ENCODE data around the gene MVB12B.

MVB12B gene

GRCh38 chr9:126331964-126332748 lies 5.5 kb downstream of the MVB12B start:
- Histone ChIP-seq H3K4me1 (ENCODE audit: control insufficient read depth in 2 of 2, insufficient read depth in 1 of 2, low read depth in 1 of 2, low read length in 2 of 2) (peaks cover 14 to 20% of the 10 kb centered on the region in 2 donors), H2BK5ac (ENCODE audit: low read length) (no peak overlapping the region), H2BK15ac (ENCODE audit: low read length) (no peak overlapping the region), H3K23ac (ENCODE audit: low read depth, low read length, poor library complexity) (no peak overlapping the region), H3K4me3 (ENCODE audit: low read length in 2 of 2) (no peak overlapping the region), H2BK12ac (ENCODE audit: low read length) (no peak overlapping the region), H3K79me1 (ENCODE audit: low read depth, low read length) (peaks cover 6% of the 10 kb centered on the region), H3K18ac (ENCODE audit: low read length) (no peak overlapping the region), H4K91ac (ENCODE audit: low read depth, low read length, poor library complexity) (no peak overlapping the region), H3K36me3 (replicated peaks in 1 of 2; ENCODE audit: control insufficient read depth in 2 of 2, insufficient read depth in 2 of 2, low read length in 2 of 2) (peaks cover 0 to 34% of the 10 kb centered on the region in 2 donors), H3K27ac (replicated peaks; ENCODE audit: low read length) (no peak overlapping the region), H4K8ac (ENCODE audit: low read depth, low read length) (no peak overlapping the region), H3K9me3 (replicated peaks in 1 of 2; ENCODE audit: control insufficient read depth in 2 of 2, insufficient read depth in 1 of 2, low read depth in 1 of 2, low read length in 2 of 2) (no peaks in the 10 kb centered on the region), H3K27me3 (ENCODE audit: control insufficient read depth in 3 of 3, insufficient read depth in 3 of 3, low read depth in 1 of 3, low read length in 3 of 3) (no peaks in the 10 kb centered on the region), H3K4me2 (ENCODE audit: insufficient read depth, low read length, poor library complexity, severe bottlenecking) (no peak overlapping the region), H2AFZ (ENCODE audit: low read length) (no peak overlapping the region), H3K9ac (ENCODE audit: low read depth, low read length, poor library complexity) (no peak overlapping the region), H2AK5ac (ENCODE audit: low read depth, low read length) (no peak overlapping the region), H3K14ac (ENCODE audit: low read length) (no peak overlapping the region), H2BK120ac (ENCODE audit: low read depth, low read length) (no peak overlapping the region), H3K4ac (ENCODE audit: low read length) (no peak overlapping the region)
- WGBS, 2 donors (ENCODE audit: extremely low coverage in 2 of 2, insufficient read length in 2 of 2, insufficient replicate concordance in 1 of 2), result no CpG with 5 or more reads among the region's 8 CpGs
- DNase-seq (ENCODE audit: low spot score), result no peak

- no peak overlapping the region for H3K27ac ChIP-seq (replicated peaks; ENCODE audit: low read length)
- H3K4me1 ChIP-seq (ENCODE audit: control insufficient read depth in 2 of 2, insufficient read depth in 1 of 2, low read depth in 1 of 2, low read length in 2 of 2), result peaks cover 15 to 17% of the 10 kb centered on the region in 2 donors
These were observed 8.3 kb downstream of the MVB12B start for GRCh38 chr9:126334721-126335621.

GRCh38 chr9:126335837-126336735 lies 9.5 kb downstream of the MVB12B start:
- Histone ChIP-seq H2BK5ac (ENCODE audit: low read length) (no peak overlapping the region), H3K4ac (ENCODE audit: low read length) (no peak overlapping the region), H4K8ac (ENCODE audit: low read depth, low read length) (no peak overlapping the region), H2BK120ac (ENCODE audit: low read depth, low read length) (no peak overlapping the region), H3K27ac (replicated peaks; ENCODE audit: low read length) (no peak overlapping the region), H2AFZ (ENCODE audit: low read length) (no peak overlapping the region), H3K9me3 (replicated peaks in 1 of 2; ENCODE audit: control insufficient read depth in 2 of 2, insufficient read depth in 1 of 2, low read depth in 1 of 2, low read length in 2 of 2) (no peaks in the 10 kb centered on the region), H3K4me3 (ENCODE audit: low read length in 2 of 2) (no peak overlapping the region), H3K14ac (ENCODE audit: low read length) (no peak overlapping the region), H3K9ac (ENCODE audit: low read depth, low read length, poor library complexity) (no peak overlapping the region), H3K4me1 (ENCODE audit: control insufficient read depth in 2 of 2, insufficient read depth in 1 of 2, low read depth in 1 of 2, low read length in 2 of 2) (peaks cover 15 to 19% of the 10 kb centered on the region in 2 donors), H3K4me2 (ENCODE audit: insufficient read depth, low read length, poor library complexity, severe bottlenecking) (no peak overlapping the region), H3K27me3 (ENCODE audit: control insufficient read depth in 3 of 3, insufficient read depth in 3 of 3, low read depth in 1 of 3, low read length in 3 of 3) (no peaks in the 10 kb centered on the region), H2AK5ac (ENCODE audit: low read depth, low read length) (no peak overlapping the region), H3K36me3 (replicated peaks in 1 of 2; ENCODE audit: control insufficient read depth in 2 of 2, insufficient read depth in 2 of 2, low read length in 2 of 2) (peaks cover 0 to 29% of the 10 kb centered on the region in 2 donors), H3K79me1 (ENCODE audit: low read depth, low read length) (no peaks in the 10 kb centered on the region), H3K23ac (ENCODE audit: low read depth, low read length, poor library complexity) (no peak overlapping the region), H4K91ac (ENCODE audit: low read depth, low read length, poor library complexity) (no peak overlapping the region), H2BK12ac (ENCODE audit: low read length) (no peak overlapping the region), H2BK15ac (ENCODE audit: low read length) (no peak overlapping the region), H3K18ac (ENCODE audit: low read length) (no peak overlapping the region)
- WGBS, 2 donors (ENCODE audit: extremely low coverage in 2 of 2, insufficient read length in 2 of 2, insufficient replicate concordance in 1 of 2), result no CpG with 5 or more reads among the region's 19 CpGs
- no peak for DNase-seq (ENCODE audit: low spot score)

More at GRCh38 chr9:126334721-126335621, 8.3 kb downstream of the MVB12B start:
- H3K4me3 ChIP-seq (ENCODE audit: low read length in 2 of 2), result no peak overlapping the region
- H2BK12ac ChIP-seq (ENCODE audit: low read length), result no peak overlapping the region
- no peak overlapping the region for H2AK5ac ChIP-seq (ENCODE audit: low read depth, low read length)
- no peak overlapping the region for H2BK120ac ChIP-seq (ENCODE audit: low read depth, low read length)
- no peak overlapping the region for H3K18ac ChIP-seq (ENCODE audit: low read length)
- H2AFZ ChIP-seq (ENCODE audit: low read length), result no peak overlapping the region
- no peak overlapping the region for H3K4me2 ChIP-seq (ENCODE audit: insufficient read depth, low read length, poor library complexity, severe bottlenecking)
- no peaks in the 10 kb centered on the region for H3K9me3 ChIP-seq (replicated peaks in 1 of 2; ENCODE audit: control insufficient read depth in 2 of 2, insufficient read depth in 1 of 2, low read depth in 1 of 2, low read length in 2 of 2)
- H3K79me1 ChIP-seq (ENCODE audit: low read depth, low read length), result no peaks in the 10 kb centered on the region
- no peaks in the 10 kb centered on the region for H3K27me3 ChIP-seq (ENCODE audit: control insufficient read depth in 3 of 3, insufficient read depth in 3 of 3, low read depth in 1 of 3, low read length in 3 of 3)
- no peak overlapping the region for H4K91ac ChIP-seq (ENCODE audit: low read depth, low read length, poor library complexity)
- no peak overlapping the region for H3K23ac ChIP-seq (ENCODE audit: low read depth, low read length, poor library complexity)
- no CpG with 5 or more reads among the region's 8 CpGs for WGBS, 2 donors (ENCODE audit: extremely low coverage in 2 of 2, insufficient read length in 2 of 2, insufficient replicate concordance in 1 of 2)
- no peak for DNase-seq (ENCODE audit: low spot score)
- H3K14ac ChIP-seq (ENCODE audit: low read length), result no peak overlapping the region
- no peak overlapping the region for H2BK15ac ChIP-seq (ENCODE audit: low read length)
- H3K4ac ChIP-seq (ENCODE audit: low read length), result no peak overlapping the region
- H4K8ac ChIP-seq (ENCODE audit: low read depth, low read length), result no peak overlapping the region
- H3K36me3 ChIP-seq (replicated peaks in 1 of 2; ENCODE audit: control insufficient read depth in 2 of 2, insufficient read depth in 2 of 2, low read length in 2 of 2), result peaks cover 0 to 18% of the 10 kb centered on the region in 2 donors
- no peak overlapping the region for H2BK5ac ChIP-seq (ENCODE audit: low read length)
- H3K9ac ChIP-seq (ENCODE audit: low read depth, low read length, poor library complexity), result no peak overlapping the region

Data from neuronal stem cell (in vitro differentiated cells).